ENCODE data around the gene ELMO1.

DNA sequence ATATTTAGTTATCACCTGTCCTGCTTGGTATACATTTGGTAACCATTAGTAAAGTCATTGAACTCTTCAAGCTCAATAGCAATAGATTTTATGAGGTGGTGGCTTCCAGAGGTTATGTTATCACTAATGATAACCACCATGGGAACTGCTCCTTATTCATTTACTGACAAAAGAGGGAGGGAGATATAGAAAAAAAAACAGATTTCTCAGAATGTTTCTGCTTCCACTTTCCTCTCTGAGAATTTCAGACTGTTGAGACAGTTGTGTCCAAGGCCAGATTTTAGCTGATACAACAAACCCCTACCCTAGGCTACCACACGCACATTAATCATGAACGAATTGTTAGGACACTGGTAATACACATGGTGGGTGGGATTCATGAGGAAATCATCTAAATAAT lies 570.4 kb downstream of the ELMO1 start:
- TF ChIP-seq TAF1 (IDR thresholded peaks at IDR 0.05; ENCODE audit: borderline replicate concordance, low read depth, low read length) (no peak), POLR2A (IDR thresholded peaks at IDR 0.05; ENCODE audit: low read depth, low read length) (no peak), POLR2AphosphoS5 (IDR thresholded peaks at IDR 0.05; ENCODE audit: low read depth, low read length) (no peak)

Measured in GM12892 (cell line).